Esophagus squamous epithelium (tissue), 5 donors: Measurements from ENCODE around the gene SH3PXD2A. TPM values are rescaled to one million over a fixed set of nuclear protein-coding genes. Genes with fewer than 3 reads are reported as not detected.
A peak's percentile ranks its signal among the peaks of the same experiment; 100 is the strongest.

Source experiments
- DNase-seq: peaks from one replicate; lab custom pipeline; 2025; lab: John Stamatoyannopoulos, UW
- H3K27ac ChIP-seq, 4 donors: fragments of 200-600 bp; sonication (generic); one replicate each; pipeline ENCODE4 v1.5.1; 2016 to 2019; ENCODE audit warnings: mild to moderate bottlenecking in 1 of 4
- H3K27me3 ChIP-seq, 4 donors: fragments of 200-600 bp; sonication (generic); 1 replicate in 3 of 4; 2 replicates in 1 of 4; pipeline versions ENCODE4 v1.5.1 to v1.6.0; 2017 to 2021; ENCODE audit warnings: antibody characterized with exemption in 1 of 4
- H3K36me3 ChIP-seq, 3 donors: fragments of 200-600 bp; sonication (generic); one replicate each; pipeline ENCODE4 v1.5.1; 2016 to 2019
- H3K4me1 ChIP-seq, 3 donors: fragments of 200-600 bp; sonication (generic); one replicate each; pipeline ENCODE4 v1.5.1; 2017 to 2019
- H3K4me3 ChIP-seq, 4 donors: fragments of 200-600 bp; sonication (generic); 1 replicate in 3 of 4; 2 replicates in 1 of 4; pipeline ENCODE4 v1.5.1; 2016 to 2019; ENCODE audit warnings: mild to moderate bottlenecking in 2 of 4, moderate library complexity in 1 of 4
- H3K9me3 ChIP-seq, 3 donors: fragments of 200-600 bp; sonication (generic); one replicate each; pipeline ENCODE4 v1.5.1; 2016 to 2019
- POLR2A ChIP-seq, 4 donors: fragments of 450-650 bp; IDR thresholded peaks; one replicate each; pipeline ENCODE4 v1.6.1; 2017; ENCODE audit warnings: antibody characterized with exemption in 4 of 4, mild to moderate bottlenecking in 4 of 4, moderate library complexity in 3 of 4
- WGBS, 2 donors: methylation state at CpG; one replicate each; pipeline ENCODE4 v1.1.5; 2018; 5-methylcytosine and 5-hydroxymethylcytosine counted together
- intact Hi-C: fragments of 100-400 bp; cut with DNase I; formaldehyde crosslinking; loops from one replicate; pipeline ENCODE4 v1.15.0; 2022
- total RNA-seq, 4 donors: library from RNA; depleted of rRNA; stranded (reverse); fragments of >200 nt; gene quantifications; one replicate each; pipeline ENCODE4 v1.1.0, GENCODE V29; 2016
- TF ChIP-seq, protein P1 (sequence below), 6 experiments: fragments of 450-650 bp in 4 of 6; fragments of 200-600 bp in 2 of 6; sonication (generic) in 2 of 6; IDR thresholded peaks; one replicate each; pipeline ENCODE4 v1.5.1; 2016 to 2019; ENCODE audit warnings: antibody characterized with exemption in 6 of 6, mild to moderate bottlenecking in 4 of 6, moderate library complexity in 4 of 6
- donor health status: DM: yes; HTN: yes; CAD: no.

Gene SH3PXD2A
- total RNA-seq, 4 donors from 2014 or later = 25.1 to 57.8 (median 42.7) TPM

DNA sequence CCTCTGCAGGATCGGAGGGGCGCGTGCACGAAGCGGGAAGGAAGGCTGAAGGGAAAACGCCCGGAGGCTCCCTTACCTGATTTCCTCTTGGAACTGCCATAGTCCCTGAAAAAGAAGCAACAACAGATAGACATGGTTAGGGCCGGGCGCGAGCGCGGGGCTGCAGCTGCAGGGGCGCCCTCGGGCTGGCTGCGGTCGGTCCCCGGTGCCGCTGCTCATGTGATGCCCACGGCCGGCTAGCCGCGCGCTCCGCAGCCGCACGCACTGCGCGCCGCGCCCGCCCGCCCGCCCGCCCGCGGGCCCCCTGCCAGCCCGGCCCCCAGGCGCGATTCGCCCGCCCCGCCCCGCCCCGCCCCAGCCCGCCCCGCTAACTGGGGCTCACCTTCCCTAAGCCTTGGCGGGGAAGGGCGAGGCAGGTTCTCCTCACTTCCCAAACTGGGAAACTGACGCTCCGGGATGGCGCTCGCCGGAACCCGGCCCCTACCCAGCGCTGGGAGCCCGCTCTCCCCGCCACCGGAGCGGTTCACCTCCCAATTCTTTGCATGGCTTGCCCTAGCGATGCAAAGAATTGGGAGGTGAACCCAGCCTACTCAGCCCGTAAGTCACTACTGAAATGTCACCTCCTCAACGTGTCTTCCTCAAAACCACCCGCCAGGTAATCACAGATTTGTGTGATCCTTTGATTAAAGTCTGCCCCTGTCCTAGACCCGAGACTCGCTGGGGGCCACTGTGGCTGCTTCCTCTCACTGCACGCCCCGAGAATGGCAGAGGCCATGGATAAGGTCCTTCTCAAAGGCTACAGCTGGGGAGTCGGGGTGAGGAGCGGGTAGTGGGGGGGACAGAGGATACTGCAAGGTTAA is 162.2 kb downstream of the SH3PXD2A start:
- Histone ChIP-seq H3K27ac (peak overlapping the region in 3 of 4 donors; percentile 30 to 39 (median 34)), H3K4me3 (peak overlapping the region; percentile 9 to 62 (median 42)), H3K36me3 (peaks cover 0 to 44% (median 3%) of the 10 kb centered on the region in 3 donors), H3K4me1 (peaks cover 32 to 87% (median 36%) of the 10 kb centered on the region in 3 donors), H3K9me3 (no peaks in the 10 kb centered on the region), H3K27me3 (no peaks in the 10 kb centered on the region)
- 4% methylated on average over 12 of the region's 69 CpGs; no CpG with 5 or more reads in 1 of the 2 donors for WGBS, 2 donors
- no peak for DNase-seq
- TF ChIP-seq POLR2A (IDR thresholded peaks at IDR 0.05) = no peak
- TF ChIP-seq, protein P1, sequence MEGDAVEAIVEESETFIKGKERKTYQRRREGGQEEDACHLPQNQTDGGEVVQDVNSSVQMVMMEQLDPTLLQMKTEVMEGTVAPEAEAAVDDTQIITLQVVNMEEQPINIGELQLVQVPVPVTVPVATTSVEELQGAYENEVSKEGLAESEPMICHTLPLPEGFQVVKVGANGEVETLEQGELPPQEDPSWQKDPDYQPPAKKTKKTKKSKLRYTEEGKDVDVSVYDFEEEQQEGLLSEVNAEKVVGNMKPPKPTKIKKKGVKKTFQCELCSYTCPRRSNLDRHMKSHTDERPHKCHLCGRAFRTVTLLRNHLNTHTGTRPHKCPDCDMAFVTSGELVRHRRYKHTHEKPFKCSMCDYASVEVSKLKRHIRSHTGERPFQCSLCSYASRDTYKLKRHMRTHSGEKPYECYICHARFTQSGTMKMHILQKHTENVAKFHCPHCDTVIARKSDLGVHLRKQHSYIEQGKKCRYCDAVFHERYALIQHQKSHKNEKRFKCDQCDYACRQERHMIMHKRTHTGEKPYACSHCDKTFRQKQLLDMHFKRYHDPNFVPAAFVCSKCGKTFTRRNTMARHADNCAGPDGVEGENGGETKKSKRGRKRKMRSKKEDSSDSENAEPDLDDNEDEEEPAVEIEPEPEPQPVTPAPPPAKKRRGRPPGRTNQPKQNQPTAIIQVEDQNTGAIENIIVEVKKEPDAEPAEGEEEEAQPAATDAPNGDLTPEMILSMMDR (IDR thresholded peaks at IDR 0.05) = no peak
- intact Hi-C loops = no loop called here

DNA sequence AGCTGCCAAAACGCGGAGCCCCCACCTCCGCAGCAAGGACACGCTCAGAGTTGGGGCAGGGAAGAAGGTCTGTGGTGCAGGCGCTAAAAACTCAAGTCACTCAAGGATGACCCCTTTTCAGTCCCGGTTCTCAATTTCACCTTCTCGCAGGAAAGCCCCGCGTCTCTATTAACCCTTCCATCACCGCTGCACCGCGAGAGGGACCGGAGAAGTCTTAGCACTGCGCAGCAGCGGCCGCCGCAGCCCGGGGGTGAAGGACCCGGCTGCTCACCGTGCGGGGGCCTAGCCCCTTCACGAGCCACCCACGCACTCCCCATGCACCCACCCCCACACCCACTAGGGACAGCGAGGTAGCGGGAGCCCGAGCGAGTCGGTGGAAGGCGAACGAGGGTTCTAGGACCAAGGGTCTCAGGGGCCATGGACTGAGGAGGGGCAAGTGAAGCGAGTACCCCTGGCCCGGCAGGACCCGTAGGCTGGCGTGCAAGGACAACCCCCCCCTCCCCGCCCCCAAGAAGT is 162.9 kb downstream of the SH3PXD2A start:
- WGBS, 2 donors = 37% methylated on average over 12 of the region's 35 CpGs; no CpG with 5 or more reads in 1 of the 2 donors
- Histone ChIP-seq H3K9me3 (no peaks in the 10 kb centered on the region), H3K36me3 (peaks cover 0 to 39% (median 3%) of the 10 kb centered on the region in 3 donors), H3K4me1 (peaks cover 32 to 83% (median 36%) of the 10 kb centered on the region in 3 donors), H3K4me3 (peak overlapping the region in 3 of 4 donors; percentile 42 to 62 (median 43)), H3K27ac (peak overlapping the region in 3 of 4 donors; percentile 29 to 34 (median 30)), H3K27me3 (no peaks in the 10 kb centered on the region)
- intact Hi-C loops = no loop called here
- no peak for TF ChIP-seq POLR2A (IDR thresholded peaks at IDR 0.05)
- TF ChIP-seq, protein P1 (IDR thresholded peaks at IDR 0.05) = no peak
- DNase-seq = no peak

- peak overlapping the region in 3 of 4 donors; percentile 29 to 38 (median 34) for H3K27ac ChIP-seq
These were observed 163.5 kb downstream of the SH3PXD2A start for GRCh38 chr10:103691723-103692435.

DNA sequence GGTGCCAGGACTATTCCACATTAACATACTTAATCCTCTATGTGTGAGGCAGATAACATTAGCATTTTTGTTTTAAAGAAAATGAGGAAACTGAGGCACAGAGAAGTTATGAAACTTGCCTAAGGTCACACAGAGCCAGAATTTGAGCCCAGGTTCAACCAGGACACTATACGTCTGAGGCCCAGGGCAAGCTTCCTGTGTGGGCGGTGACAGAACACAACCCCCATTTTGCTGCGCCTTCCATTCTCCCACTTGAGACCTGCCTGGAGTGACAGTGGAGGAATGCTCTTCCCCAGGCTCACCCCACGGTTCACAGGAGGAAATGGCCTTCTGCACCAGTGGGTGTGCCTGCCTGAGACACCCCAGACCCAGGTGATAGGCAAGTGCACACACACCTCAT is 164.1 kb downstream of the SH3PXD2A start:
- intact Hi-C loops = no loop called here
- Histone ChIP-seq H3K36me3 (peaks cover 0 to 39% (median 3%) of the 10 kb centered on the region in 3 donors), H3K4me3 (no peak overlapping the region), H3K27me3 (no peaks in the 10 kb centered on the region), H3K27ac (peak overlapping the region in 2 of 4 donors; percentile 1 to 38), H3K4me1 (peaks cover 24 to 79% (median 31%) of the 10 kb centered on the region in 3 donors), H3K9me3 (no peaks in the 10 kb centered on the region)
- 70 to 80% methylated on average over 3 to 4 of the region's 4 CpGs for WGBS, 2 donors
- no peak for DNase-seq
- no peak for TF ChIP-seq POLR2A (IDR thresholded peaks at IDR 0.05)
- TF ChIP-seq, protein P1 (IDR thresholded peaks at IDR 0.05) = no peak

More at GRCh38 chr10:103691723-103692435, 163.5 kb downstream of the SH3PXD2A start:
- no peaks in the 10 kb centered on the region for H3K27me3 ChIP-seq
- peaks cover 0 to 39% (median 3%) of the 10 kb centered on the region in 3 donors for H3K36me3 ChIP-seq
- TF ChIP-seq POLR2A (IDR thresholded peaks at IDR 0.05) = no peak
- TF ChIP-seq, protein P1 (IDR thresholded peaks at IDR 0.05) = no peak
- peak overlapping the region in 3 of 4 donors; percentile 42 to 62 (median 43) for H3K4me3 ChIP-seq
- no peak for DNase-seq
- no peaks in the 10 kb centered on the region for H3K9me3 ChIP-seq
- WGBS, 2 donors = 63 to 69% methylated on average over 10 to 12 of the region's 17 CpGs
- intact Hi-C loops = no loop called here
- H3K4me1 ChIP-seq = peaks cover 30 to 79% (median 34%) of the 10 kb centered on the region in 3 donors
